Right lung (tissue), 5 donors: ENCODE results near the gene SMG7. TPM values are rescaled to one million over a fixed set of nuclear protein-coding genes. Genes with fewer than 3 reads are reported as not detected.

Source experiments
- DNase-seq, 2 donors: peaks; one replicate each; pipeline ENCODE4 v3.0.0-alpha.2; 2013
- polyA plus RNA-seq, 5 donors: library from polyadenylated mRNA; unstranded; fragments of 120-200 nt; gene quantifications; one replicate each; pipeline versions ENCODE4 v1.2.1 to v1.2.3, GENCODE V29; 2013; ENCODE audit warnings: inconsistent platforms in 1 of 5, low replicate concordance in 1 of 5; ENCODE audit not compliant: insufficient read length in 5 of 5, insufficient read depth in 1 of 5

Gene SMG7
- polyA plus RNA-seq, 5 donors = 55.4 to 71.0 (median 67.0) TPM

- DNase-seq = no peak
Measured at GRCh38 chr1:183588827-183589226, 116.5 kb downstream of the SMG7 start.

GRCh38 chr1:183589384-183589783 lies 117.1 kb downstream of the SMG7 start:
- no peak for DNase-seq

- DNase-seq = no peak
Measured at GRCh38 chr1:183589874-183590243, 117.6 kb downstream of the SMG7 start.

- no peak for DNase-seq
Measured at GRCh38 chr1:183590244-183591191, 118.2 kb downstream of the SMG7 start, which contains the start of gene NCF2. Gene NCF2, minus strand, starts transcription at chr1:183590459. Its CDS starts 130 bp downstream, at chr1:183590329.

- no peak for DNase-seq
Measured at GRCh38 chr1:183592733-183593132, 120.4 kb downstream of the SMG7 start.

- DNase-seq = no peak
Measured at GRCh38 chr1:183593356-183593755, 121.1 kb downstream of the SMG7 start.

- DNase-seq = no peak
Measured at GRCh38 chr1:183595537-183595936, 123.2 kb downstream of the SMG7 start.

- DNase-seq = no peak
Measured at GRCh38 chr1:183596500-183596899, 124.2 kb downstream of the SMG7 start.

- DNase-seq = no peak
Measured at GRCh38 chr1:183597656-183598347, 125.5 kb downstream of the SMG7 start.

GRCh38 chr1:183598386-183598785 lies 126.1 kb downstream of the SMG7 start:
- DNase-seq = no peak

GRCh38 chr1:183600136-183600535 lies 127.8 kb downstream of the SMG7 start:
- no peak for DNase-seq

GRCh38 chr1:183600634-183601033 lies 128.3 kb downstream of the SMG7 start:
- no peak for DNase-seq

- DNase-seq = no peak
Measured at GRCh38 chr1:183602510-183602909, 130.2 kb downstream of the SMG7 start.

Other genes starting within 250 kb of the SMG7 start
- 1 to 10 TPM; 1.2 to 2.6 (median 1.5) TPM for gene NMNAT2, start 54.1 kb upstream of the SMG7 start, polyA plus RNA-seq
- 1 to 10 TPM; 5.4 to 7.1 (median 6.7) TPM for gene NCF2, start 118.0 kb downstream of the SMG7 start, polyA plus RNA-seq
- 100 to 1,000 TPM; 119 to 159 (median 146) TPM for gene ARPC5, start 163.3 kb downstream of the SMG7 start, polyA plus RNA-seq
- 1 to 10 TPM in 3 of 5 donors, under 1 TPM in 2; 0.50 to 2.6 (median 1.3) TPM for gene APOBEC4, start 180.8 kb downstream of the SMG7 start, polyA plus RNA-seq